PC-9 (cell line): ENCODE results near the gene ZNF565. TPM values are rescaled to one million over a fixed set of nuclear protein-coding genes. Genes with fewer than 3 reads are reported as not detected.
"Not testable (repeated sequence)": the region's sequence is repeated elsewhere in the genome, so short reads cannot be mapped to it uniquely, and the experiment has no call there.

Experiments used
- BruUV-seq: library from RNA; stranded (reverse); fragments of 400-500 nt; replicated peaks from 2 replicates; lab custom pipeline; 2021; lab: Mats Ljungman, UMichigan
- CTCF ChIA-PET: fragments of 300-600 bp; sonication (Branson Sonifier 250); formaldehyde crosslinking; loops from one replicate; lab custom pipeline; 2022; ENCODE audit warnings: antibody characterized with exemption; lab: Charles Lee
- POLR2A ChIA-PET: fragments of 300-600 bp; sonication (Branson Sonifier 250); formaldehyde crosslinking; loops from one replicate; lab custom pipeline; 2022; ENCODE audit warnings: antibody characterized with exemption; ENCODE audit not compliant: unreplicated experiment; lab: Charles Lee
- DNase-seq, 2 experiments: peaks; one replicate each; pipeline versions ENCODE4 v3.0.0 to v3.0.0-alpha.2; 2015 to 2022; ENCODE audit warnings: mixed read lengths in 1 of 2
- H2AFZ ChIP-seq: fragments of 200-600 bp; sonication (generic); 2 replicates; pipeline ENCODE4 v1.8.1; 2017; ENCODE audit warnings: antibody characterized with exemption
- H3F3A ChIP-seq: fragments of 200-600 bp; sonication (generic); 2 replicates; pipeline ENCODE4 v1.8.1; 2017; ENCODE audit warnings: antibody characterized with exemption, mild to moderate bottlenecking, low read depth; ENCODE audit not compliant: insufficient read depth
- H3K27ac ChIP-seq: fragments of 200-600 bp; sonication (generic); 2 replicates; pipeline ENCODE4 v1.6.1; 2016; ENCODE audit warnings: mixed run types
- H3K27me3 ChIP-seq: fragments of 200-600 bp; sonication (generic); 2 replicates; pipeline ENCODE4 v1.6.1; 2016; ENCODE audit warnings: low read depth, mixed run types; ENCODE audit not compliant: insufficient read depth
- H3K36me3 ChIP-seq: fragments of 200-600 bp; sonication (generic); 2 replicates; pipeline ENCODE4 v1.6.1; 2016; ENCODE audit warnings: low read depth, mixed run types
- H3K4me1 ChIP-seq: fragments of 200-600 bp; sonication (generic); replicated peaks from 2 replicates; pipeline ENCODE4 v1.6.1; 2016; ENCODE audit warnings: mixed run types; ENCODE audit not compliant: insufficient read depth
- H3K4me2 ChIP-seq: fragments of 200-600 bp; sonication (generic); 2 replicates; pipeline ENCODE4 v1.6.1; 2017; ENCODE audit warnings: mixed run types
- H3K4me3 ChIP-seq: fragments of 200-600 bp; sonication (generic); 2 replicates; pipeline ENCODE4 v1.6.1; 2016; ENCODE audit warnings: mixed run types
- H3K79me2 ChIP-seq: fragments of 200-600 bp; sonication (generic); 2 replicates; pipeline ENCODE4 v1.6.1; 2017; ENCODE audit warnings: low read depth, mixed run types
- H3K9me2 ChIP-seq: fragments of 200-600 bp; sonication (generic); 2 replicates; pipeline ENCODE4 v1.8.1; 2017; ENCODE audit warnings: mild to moderate bottlenecking; ENCODE audit not compliant: insufficient read depth
- H3K9me3 ChIP-seq: fragments of 200-600 bp; sonication (generic); 2 replicates; pipeline ENCODE4 v1.8.1; 2016; ENCODE audit warnings: low read depth; ENCODE audit not compliant: insufficient read depth
- H4K20me1 ChIP-seq: fragments of 200-600 bp; sonication (generic); 2 replicates; pipeline ENCODE4 v1.8.1; 2017; ENCODE audit not compliant: insufficient read depth
- CTCF ChIP-seq: fragments of 200-600 bp; sonication (generic); conservative IDR thresholded peaks from 2 replicates; pipeline ENCODE4 v1.6.1; 2017; ENCODE audit warnings: mixed run types, antibody characterized with exemption, mild to moderate bottlenecking, moderate library complexity
- EZH2 ChIP-seq: fragments of 200-600 bp; sonication (generic); IDR thresholded peaks from 2 replicates; pipeline ENCODE4 v1.8.0; 2017; ENCODE audit warnings: antibody characterized with exemption, low read depth
- intact Hi-C: fragments of 100-400 bp; cut with micrococcal nuclease; formaldehyde crosslinking; loops from one replicate; pipeline ENCODE4 v1.10.0; 2022; ENCODE audit not compliant: unreplicated experiment
- total RNA-seq: library from RNA; stranded (reverse); gene quantifications from 2 replicates; pipeline ENCODE4 v1.2.3, GENCODE V29; 2021

ZNF565 gene
- total RNA-seq, 1 experiment from 2014 or later = 3.3 TPM

DNA sequence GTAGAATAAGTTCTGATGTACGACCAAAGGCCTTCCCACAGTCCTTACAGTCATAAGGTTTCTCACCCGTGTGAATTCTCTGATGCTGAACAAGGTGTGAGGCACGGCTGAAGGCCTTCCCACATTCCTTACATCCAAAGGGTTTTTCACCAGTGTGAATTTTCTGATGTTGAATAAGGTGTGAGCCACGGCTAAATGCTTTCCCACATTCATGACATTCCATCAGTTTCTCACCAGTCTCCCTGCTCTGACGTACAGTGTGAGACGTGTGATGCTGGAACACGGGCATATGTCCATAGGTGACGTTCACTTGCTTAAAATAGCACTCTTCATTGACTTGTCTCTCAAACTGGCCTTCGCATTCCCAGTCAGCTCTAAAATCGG is 31.2 kb downstream of the ZNF565 start:
- H3K36me3 ChIP-seq = 0 out of 2 replicates have a peak, but pooled peaks cover 5% of the 10 kb centered on the region
- H2AFZ ChIP-seq = no peak overlapping the region
- H3K4me3 ChIP-seq = no peak overlapping the region
- no peaks in the 10 kb centered on the region for H3K9me3 ChIP-seq
- intact Hi-C loops = no loop called here
- H3K27ac ChIP-seq = no peak overlapping the region
- H3K27me3 ChIP-seq = no peaks in the 10 kb centered on the region
- BruUV-seq = TSS peak; percentile 34
- no peaks in the 10 kb centered on the region for H3F3A ChIP-seq
- H3K9me2 ChIP-seq = no peaks in the 10 kb centered on the region
- H3K4me1 ChIP-seq = no peaks in the 10 kb centered on the region
- H3K79me2 ChIP-seq = no peaks in the 10 kb centered on the region
- H4K20me1 ChIP-seq = no peaks in the 10 kb centered on the region
- no peak overlapping the region for H3K4me2 ChIP-seq
- POLR2A ChIA-PET = interaction anchor here (0.6 to 0.7 kb wide), 2 partner anchors 22 to 55 kb away, joined by 3 to 4 read pairs; no protein-coding TSS in a partner anchor
- no peak for TF ChIP-seq EZH2
- TF ChIP-seq CTCF = no peak
- CTCF ChIA-PET = no interaction called here
- DNase-seq = no peak

DNA sequence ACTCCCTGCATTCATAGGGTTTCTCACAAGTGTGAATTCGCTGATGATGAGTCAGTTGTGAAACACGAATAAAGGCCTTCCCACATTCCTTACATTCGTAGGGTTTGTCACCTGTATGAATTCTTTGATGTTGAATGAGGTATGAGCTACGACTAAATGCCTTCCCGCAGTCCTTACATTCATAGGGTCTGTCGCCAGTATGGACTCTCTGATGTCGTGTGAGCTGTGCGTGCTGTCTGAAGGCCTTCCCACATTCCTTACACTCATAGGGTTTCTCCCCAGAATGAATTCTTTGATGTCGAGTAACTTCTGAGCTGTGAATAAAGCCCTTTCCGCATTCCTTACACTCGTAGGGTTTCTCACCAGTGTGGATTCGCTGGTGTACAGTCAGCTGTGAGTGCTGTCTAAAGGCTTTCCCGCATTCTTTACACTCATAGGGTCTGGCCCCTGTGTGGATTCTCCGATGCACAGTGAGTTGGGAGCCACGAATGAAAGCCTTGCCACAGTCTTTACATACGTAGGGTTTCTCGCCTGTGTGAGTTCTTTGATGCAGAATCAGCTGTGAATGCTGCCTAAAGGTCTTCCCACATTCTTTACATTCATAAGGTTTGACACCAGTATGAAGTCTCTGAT is 31.7 kb downstream of the ZNF565 start:
- no peak overlapping the region for H3K4me2 ChIP-seq
- H4K20me1 ChIP-seq = no peaks in the 10 kb centered on the region
- H3K27me3 ChIP-seq = no peaks in the 10 kb centered on the region
- H3K4me3 ChIP-seq = no peak overlapping the region
- H3K9me3 ChIP-seq = no peaks in the 10 kb centered on the region
- BruUV-seq = no TSS peak
- H3K36me3 ChIP-seq = 0 out of 2 replicates have a peak, but pooled peaks cover 5% of the 10 kb centered on the region
- CTCF ChIA-PET = no interaction called here
- no peaks in the 10 kb centered on the region for H3K79me2 ChIP-seq
- no peak for TF ChIP-seq EZH2
- no peak for TF ChIP-seq CTCF
- POLR2A ChIA-PET = interaction anchor here (0.6 to 0.7 kb wide), 4 partner anchors 22 to 169 kb away, joined by 3 to 8 read pairs (median 4); partner anchors contain the start of genes ALKBH6 and CAPNS1
- H2AFZ ChIP-seq = no peak overlapping the region
- H3K4me1 ChIP-seq = no peaks in the 10 kb centered on the region
- no peaks in the 10 kb centered on the region for H3K9me2 ChIP-seq
- intact Hi-C loops = no loop called here
- H3F3A ChIP-seq = no peaks in the 10 kb centered on the region
- no peak overlapping the region for H3K27ac ChIP-seq
- DNase-seq = peak; percentile 29 to 64

GRCh38 chr19:36179077-36179476 is 35.4 kb downstream of the ZNF565 start:
- H3K9me2 ChIP-seq, intact Hi-C loops, POLR2A ChIA-PET, CTCF ChIA-PET, H3K9me3 ChIP-seq, H3K4me2 ChIP-seq, BruUV-seq, H3K4me3 ChIP-seq, H3K79me2 ChIP-seq, H3K36me3 ChIP-seq, H4K20me1 ChIP-seq, H3K27ac ChIP-seq, H3K4me1 ChIP-seq, H3F3A ChIP-seq, H3K27me3 ChIP-seq, H2AFZ ChIP-seq, DNase-seq: not testable (repeated sequence)

- BruUV-seq, H3K27me3 ChIP-seq, H3K9me3 ChIP-seq, H3K4me1 ChIP-seq, H3K4me2 ChIP-seq, H3K9me2 ChIP-seq, H3K27ac ChIP-seq, intact Hi-C loops, H3K36me3 ChIP-seq, CTCF ChIA-PET, H3K4me3 ChIP-seq, POLR2A ChIA-PET, H2AFZ ChIP-seq, H4K20me1 ChIP-seq, H3K79me2 ChIP-seq, DNase-seq: not testable (repeated sequence)
- H3F3A ChIP-seq = peaks cover 11% of the 10 kb centered on the region; the same call in 1 of the 2 replicates
These were observed 40.6 kb downstream of the ZNF565 start for GRCh38 chr19:36173846-36174245.
